ENCODE results near the gene ANKS1B.

- TF ChIP-seq POLR2A (IDR thresholded peaks at IDR 0.05; ENCODE audit: low read length) (no peak), GATA1 (IDR thresholded peaks at IDR 0.05; ENCODE audit: low read depth, low read length) (no peak)
Measured at GRCh38 chr12:99192489-99192888, 792.2 kb downstream of the ANKS1B start.

Data from erythroblast (primary cell).